GM18867 (cell line): ENCODE data around the gene RHOT2.

Source experiments
- ATAC-seq: cut with Tn5 transposase; IDR thresholded peaks from one replicate; pipeline ENCODE4 v1.9.1; 2021; ENCODE audit warnings: mild to moderate bottlenecking, moderate library complexity; ENCODE audit not compliant: unreplicated experiment

The RHOT2 gene

GRCh38 chr16:667780-668518, at the start of gene RHOT2:
RHOT2 (plus strand) TSS chr16:668132; CDS start chr16:668200, 68 bp downstream.
- peak; percentile 77 for ATAC-seq

DNA sequence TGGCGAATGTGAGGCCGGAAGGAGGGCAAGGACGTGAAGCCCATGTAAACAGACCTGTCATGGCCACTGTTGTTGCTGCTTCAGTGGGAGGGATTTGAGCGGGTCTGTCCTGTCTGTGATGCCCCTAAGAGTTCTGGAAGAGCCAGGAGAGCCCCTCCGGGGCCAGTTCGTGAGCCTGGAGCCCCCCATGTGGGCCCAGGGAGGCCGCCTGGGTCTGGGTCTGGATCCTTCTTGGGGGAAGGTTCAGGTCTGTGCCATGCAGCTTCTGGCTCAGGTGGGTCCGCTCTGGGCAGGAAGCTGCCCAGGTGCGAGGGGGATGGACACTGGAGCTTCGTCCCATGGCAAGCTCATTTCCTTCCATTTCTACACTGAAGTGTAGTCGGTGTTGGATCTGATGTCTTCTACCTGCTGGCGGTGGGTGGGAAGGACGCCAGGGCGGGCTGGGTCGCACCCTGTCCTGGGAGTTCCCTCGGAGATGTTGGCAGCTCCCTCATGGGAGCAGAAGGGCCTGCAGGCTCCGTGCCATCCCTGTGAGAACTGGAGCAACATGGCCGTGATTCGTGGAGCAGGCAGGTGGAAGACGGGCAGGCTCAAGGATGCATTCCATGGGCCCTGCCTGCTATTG, 48.3 kb upstream of the RHOT2 start:
- no peak for ATAC-seq

DNA sequence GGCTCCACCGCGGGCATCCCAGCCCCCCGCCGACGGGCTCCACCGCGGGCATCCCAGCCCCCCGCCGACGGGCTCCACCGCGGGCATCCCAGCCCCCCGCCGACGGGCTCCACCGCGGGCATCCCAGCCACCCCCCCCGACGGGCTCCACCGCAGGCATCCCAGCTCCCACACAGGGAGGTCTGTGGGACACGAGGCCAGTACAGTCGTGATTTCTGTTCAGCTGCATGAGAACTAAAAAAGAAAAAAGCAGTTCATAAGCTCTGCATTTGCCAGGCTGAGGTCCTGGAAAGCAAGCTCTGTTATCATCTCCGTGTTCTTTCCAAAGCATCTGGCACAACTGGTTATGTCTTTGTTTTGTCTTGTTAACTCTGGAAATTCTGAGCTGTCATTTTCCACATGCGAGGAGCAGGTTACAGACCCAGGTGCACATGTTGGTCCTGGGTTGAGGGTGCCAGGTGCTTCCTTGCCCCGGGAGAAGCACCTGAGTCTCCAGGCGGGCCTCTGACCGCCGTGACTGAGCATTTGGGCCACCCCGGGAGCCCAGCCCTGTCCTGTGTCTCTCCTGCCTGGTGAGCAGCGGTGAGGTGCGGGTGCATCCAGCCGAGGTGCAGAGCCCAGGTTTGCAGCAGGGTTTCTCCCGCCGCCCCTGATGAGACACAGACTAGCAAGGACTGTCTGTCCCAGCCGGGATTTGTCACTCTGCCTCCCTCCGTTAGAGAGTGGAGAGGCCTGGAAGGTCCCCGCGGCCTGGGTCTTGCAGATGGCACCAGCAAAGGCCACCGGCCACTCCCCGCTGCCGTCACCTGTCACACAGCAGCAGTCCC, 47.0 kb upstream of the RHOT2 start:
- no peak for ATAC-seq

- no peak for ATAC-seq
Observed at GRCh38 chr16:621526-622105, 46.3 kb upstream of the RHOT2 start.

GRCh38 chr16:622920-623280, 45.0 kb upstream of the RHOT2 start:
- no peak for ATAC-seq

DNA sequence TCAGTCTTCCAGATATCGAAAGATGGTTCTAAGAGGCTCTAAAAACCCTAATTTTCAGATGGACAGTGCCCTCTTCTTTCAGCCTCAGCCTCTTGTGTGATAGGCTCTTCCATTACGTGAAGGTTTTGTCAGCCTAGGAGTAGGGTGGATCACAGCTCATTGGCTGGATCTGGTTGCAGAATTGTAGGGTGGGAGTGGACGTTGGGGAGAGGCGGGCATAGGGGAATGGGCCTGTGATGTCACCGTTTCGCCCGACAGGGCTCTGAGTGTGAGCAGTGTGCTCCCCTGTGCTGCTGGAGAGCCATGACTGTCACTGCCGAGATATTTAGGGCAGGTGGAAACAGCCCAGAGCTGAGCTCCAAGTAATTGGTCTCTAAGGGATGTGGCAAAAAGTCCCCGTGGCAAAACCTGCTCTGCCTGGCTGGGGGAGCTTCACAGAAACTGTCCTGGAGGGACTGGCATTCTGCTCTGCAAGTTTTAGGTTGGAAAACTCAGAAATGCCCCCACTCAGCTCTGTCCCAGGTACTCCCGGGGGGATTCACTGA, 43.3 kb upstream of the RHOT2 start:
- ATAC-seq: no peak

DNA sequence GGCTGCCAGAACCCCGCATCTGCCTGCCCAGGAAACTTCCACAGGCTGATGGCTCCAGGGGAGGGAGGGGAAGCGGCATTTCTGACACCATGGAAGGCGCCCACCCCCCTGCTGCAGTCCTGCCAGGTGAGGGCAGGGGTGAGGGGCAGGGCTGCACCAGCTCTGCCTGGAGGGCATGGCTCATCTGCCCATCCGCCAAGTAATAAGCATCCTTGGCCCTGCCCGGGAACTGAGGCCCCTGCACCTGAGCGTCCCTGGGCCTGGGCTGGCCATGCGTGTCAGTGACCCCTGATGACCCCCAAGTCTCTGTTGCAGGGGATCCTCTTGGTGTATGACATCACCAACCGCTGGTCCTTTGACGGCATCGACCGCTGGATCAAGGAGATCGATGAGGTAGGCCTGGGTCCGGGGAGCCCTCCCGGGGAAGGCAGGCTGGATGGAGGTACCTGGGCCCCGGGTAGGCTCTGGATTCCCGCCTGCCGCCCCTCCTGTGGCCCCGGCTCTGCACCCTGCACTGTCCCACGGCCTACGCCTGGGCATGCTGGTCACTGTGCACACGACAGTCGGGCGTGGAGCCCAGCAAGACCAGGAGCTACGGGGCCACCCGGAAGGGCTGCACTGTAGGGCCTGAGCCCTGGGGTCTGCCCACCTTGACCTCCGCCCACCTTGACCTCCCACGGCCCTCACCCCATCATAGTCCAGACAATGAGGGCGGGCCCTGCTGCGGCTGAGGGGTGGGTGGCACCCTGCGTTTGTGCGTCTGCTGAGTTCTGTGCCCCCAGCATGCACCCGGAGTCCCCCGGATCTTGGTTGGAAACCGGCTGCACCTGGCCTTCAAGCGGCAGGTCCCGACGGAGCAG, 42.6 kb upstream of the RHOT2 start:
- no peak for ATAC-seq

- no peak for ATAC-seq
Observed at GRCh38 chr16:625977-626765, 41.8 kb upstream of the RHOT2 start.

DNA sequence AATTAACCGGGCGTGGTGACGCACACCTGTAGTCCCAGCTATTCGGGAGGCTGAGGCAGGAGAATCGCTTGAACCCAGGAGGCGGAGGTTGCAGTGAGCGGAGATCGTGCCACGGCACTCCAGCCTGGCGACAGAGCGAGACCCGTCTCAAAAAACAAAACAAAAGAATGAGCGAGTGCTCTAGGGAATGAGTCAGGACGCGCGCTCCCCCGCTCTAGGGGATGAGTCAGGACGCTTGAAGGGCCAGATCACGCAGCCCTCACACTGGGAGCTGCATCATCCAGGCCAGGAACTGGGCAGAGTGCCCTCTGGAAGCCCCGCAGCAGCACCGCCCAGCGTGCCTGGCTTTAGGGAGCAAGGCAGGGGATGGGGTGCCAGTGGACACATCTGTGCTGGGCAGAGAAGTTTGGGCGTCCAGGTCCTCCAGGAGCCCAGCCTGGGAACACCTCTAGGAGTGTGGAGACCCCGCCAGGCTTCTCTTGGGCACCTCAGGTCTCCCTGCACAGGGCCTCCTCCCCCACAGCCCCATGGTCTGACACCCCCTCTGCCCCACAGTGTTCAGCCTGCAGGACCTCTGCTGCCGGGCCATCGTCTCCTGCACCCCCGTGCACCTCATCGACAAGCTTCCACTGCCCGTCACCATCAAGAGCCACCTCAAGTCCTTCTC, 41.0 kb upstream of the RHOT2 start:
- ATAC-seq: no peak

GRCh38 chr16:627454-628239, 40.3 kb upstream of the RHOT2 start:
- ATAC-seq: no peak

- no peak for ATAC-seq
Observed at GRCh38 chr16:628321-629061, 39.4 kb upstream of the RHOT2 start.

GRCh38 chr16:629185-629832, 38.6 kb upstream of the RHOT2 start:
- ATAC-seq: no peak

DNA sequence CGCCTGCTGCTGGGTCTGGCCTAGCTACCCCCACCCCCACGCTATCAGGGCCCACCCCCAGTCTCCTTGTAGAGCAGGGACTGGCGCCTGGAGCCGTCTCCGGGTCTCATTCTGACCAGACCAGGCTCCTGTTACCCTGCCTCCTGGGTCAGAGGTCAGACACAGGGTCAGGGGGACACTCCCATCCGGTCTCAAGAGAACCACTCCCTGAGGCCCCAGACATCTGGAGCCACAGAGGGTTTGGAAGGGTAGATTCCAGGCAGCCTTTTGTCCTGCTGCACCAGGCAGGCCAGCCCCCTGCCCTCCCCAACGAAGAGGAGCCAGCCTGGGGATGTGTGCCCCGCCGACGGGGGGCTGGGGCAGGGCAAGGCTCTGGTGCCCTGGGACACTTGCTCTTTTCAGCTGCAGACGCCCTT, 38.1 kb upstream of the RHOT2 start:
- ATAC-seq: no peak

DNA sequence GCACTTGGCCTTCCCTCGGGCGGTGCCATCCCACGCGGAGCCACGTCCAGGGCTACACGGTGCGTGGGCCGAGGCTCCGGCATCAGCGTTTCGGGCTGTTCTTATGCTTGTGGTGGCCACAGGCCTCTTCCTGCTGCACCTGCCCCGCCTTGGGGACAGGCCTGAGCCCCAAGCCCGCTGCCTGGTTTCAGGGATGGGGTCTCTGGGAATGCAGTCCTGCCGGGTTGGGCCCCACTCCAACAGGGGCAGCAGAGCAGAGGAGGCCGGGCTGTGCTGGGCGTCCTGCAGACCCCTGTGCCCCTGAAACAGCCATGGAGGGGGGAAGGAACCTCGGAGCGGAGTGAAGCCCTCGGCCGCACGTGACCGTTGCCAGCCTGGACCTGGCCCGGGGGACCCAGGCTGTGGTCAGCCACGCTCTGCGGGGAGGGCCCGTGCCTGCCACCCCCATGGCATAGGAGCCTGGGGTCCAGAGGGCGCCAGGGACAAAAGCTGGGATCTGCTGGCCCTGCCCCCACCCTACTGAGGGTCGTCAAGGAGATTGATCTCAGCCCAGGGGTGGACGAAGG, 37.6 kb upstream of the RHOT2 start:
- ATAC-seq: no peak

DNA sequence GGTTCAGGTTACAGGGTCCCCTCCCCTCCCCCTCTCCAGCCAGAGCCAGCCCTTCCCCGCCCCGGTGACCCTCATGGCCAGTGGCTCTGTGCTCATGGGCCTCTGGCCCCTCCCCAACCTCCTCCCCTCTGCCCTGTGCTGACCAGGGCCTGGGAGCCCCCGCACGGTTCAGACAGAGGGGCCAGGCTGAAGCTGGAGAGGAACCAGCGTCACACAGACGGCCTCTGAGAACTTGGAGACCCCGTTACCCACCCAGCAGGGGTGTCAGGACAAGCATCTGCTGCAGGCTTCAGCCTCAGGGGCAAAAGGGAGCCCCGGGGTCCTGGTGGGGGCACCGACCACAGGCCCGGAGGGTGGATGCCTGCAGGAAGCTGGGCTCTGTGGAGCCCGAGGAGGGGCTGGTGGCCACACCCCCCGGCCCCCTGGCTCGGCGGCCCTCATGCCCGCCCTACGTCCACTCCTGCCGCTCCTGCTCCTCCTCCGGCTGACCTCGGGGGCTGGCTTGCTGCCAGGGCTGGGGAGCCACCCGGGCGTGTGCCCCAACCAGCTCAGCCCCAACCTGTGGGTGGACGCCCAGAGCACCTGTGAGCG, 37.0 kb upstream of the RHOT2 start, which contains the start of gene WFIKKN1:
WFIKKN1 (plus strand) TSS at position 171 of the 591 bp plus-strand sequence; CDS start at position 440, 269 bp downstream.
- ATAC-seq: no peak

DNA sequence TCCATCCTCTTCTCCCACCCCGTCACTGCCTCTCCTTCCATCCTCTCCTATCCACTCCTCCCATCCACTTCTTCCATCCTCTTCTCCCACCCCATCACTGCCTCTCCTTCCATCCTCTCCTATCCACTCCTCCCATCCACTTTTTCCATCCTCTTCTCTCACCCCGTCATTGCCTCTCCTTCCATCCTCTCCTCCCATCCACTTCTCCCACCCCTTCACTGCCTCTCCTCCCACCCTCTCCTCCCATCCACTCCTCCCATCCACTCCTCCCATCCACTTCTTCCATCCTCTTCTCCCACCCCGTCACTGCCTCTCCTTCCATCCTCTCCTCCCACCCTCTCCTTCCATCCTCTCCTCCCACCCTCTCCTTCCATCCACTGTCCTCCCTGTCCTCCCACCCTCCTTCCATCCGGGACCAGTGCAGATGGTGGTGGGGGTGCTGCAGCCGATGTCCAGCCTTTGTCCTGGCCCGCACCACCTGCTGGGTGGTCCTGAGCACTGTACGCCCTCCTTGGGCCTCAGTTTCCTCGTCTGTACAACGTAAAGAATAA, 36.0 kb upstream of the RHOT2 start:
- ATAC-seq: no peak
